DND-41 (cell line): ENCODE data around the gene SLC4A2.

ENCODE experiments used
- ATAC-seq: fragments of 200-7000 bp; cut with Tn5 transposase; 3 replicates; pipeline ENCODE4 v1.9.1; 2021; ENCODE audit warnings: low read depth; ENCODE audit not compliant: insufficient read depth
- DNase-seq: peaks from one replicate; pipeline ENCODE4 v3.0.0-alpha.2; 2020
- H2AFZ ChIP-seq: 2 replicates; pipeline ENCODE4 v1.6.0; 2012; ENCODE audit warnings: low read depth, low read length
- H3K27ac ChIP-seq: 2 replicates; pipeline ENCODE4 v1.5.1; 2012; ENCODE audit warnings: low read length, inconsistent platforms
- H3K27me3 ChIP-seq: fragments of 200-600 bp; sonication (generic); 2 replicates; pipeline ENCODE4 v1.6.0; 2012; ENCODE audit warnings: low read length, mild to moderate bottlenecking, inconsistent platforms; ENCODE audit not compliant: insufficient read depth, poor library complexity
- H3K36me3 ChIP-seq: 2 replicates; pipeline ENCODE4 v1.5.1; 2012; ENCODE audit warnings: low read length, inconsistent platforms; ENCODE audit not compliant: insufficient read depth
- H3K4me1 ChIP-seq: 2 replicates; pipeline ENCODE4 v1.5.1; 2012; ENCODE audit warnings: mild to moderate bottlenecking, low read length; ENCODE audit not compliant: insufficient read depth
- H3K4me2 ChIP-seq: 2 replicates; pipeline ENCODE4 v1.6.0; 2012; ENCODE audit warnings: mild to moderate bottlenecking, moderate library complexity, low read length, inconsistent platforms; ENCODE audit not compliant: insufficient read depth
- H3K4me3 ChIP-seq, 2 experiments: fragments of 200-600 bp in 1 of 2; shearing (Covaris generic) in 1 of 2; 2 replicates each; pipeline ENCODE4 v1.5.1; 2012 to 2016; ENCODE audit warnings: inconsistent platforms in 2 of 2, low read length in 2 of 2, mild to moderate bottlenecking in 2 of 2, low read depth in 1 of 2, moderate library complexity in 1 of 2
- H3K79me2 ChIP-seq: 2 replicates; pipeline ENCODE4 v1.6.0; 2012; ENCODE audit warnings: low read length, inconsistent platforms; ENCODE audit not compliant: insufficient read depth
- H3K9ac ChIP-seq: 2 replicates; pipeline ENCODE4 v1.6.0; 2012; ENCODE audit warnings: low read depth, mild to moderate bottlenecking, inconsistent platforms, low read length, moderate library complexity
- H3K9me3 ChIP-seq: 2 replicates; pipeline ENCODE4 v1.5.1; 2012; ENCODE audit warnings: low read length, moderate library complexity, mild to moderate bottlenecking, inconsistent platforms; ENCODE audit not compliant: insufficient read depth, severe bottlenecking
- H4K20me1 ChIP-seq: 2 replicates; pipeline ENCODE4 v1.6.0; 2012; ENCODE audit warnings: low read length; ENCODE audit not compliant: insufficient read depth
- CTCF ChIP-seq: IDR thresholded peaks from 2 replicates; pipeline ENCODE4 v1.5.1; 2012; ENCODE audit warnings: borderline replicate concordance, low read length, moderate library complexity, mild to moderate bottlenecking; ENCODE audit not compliant: poor library complexity, severe bottlenecking; ENCODE audit errors: extremely low read depth
- EZH2 ChIP-seq: IDR thresholded peaks from 3 replicates; pipeline ENCODE4 v1.6.1; 2012; ENCODE audit warnings: borderline replicate concordance, low read depth, mild to moderate bottlenecking, moderate library complexity, low read length, inconsistent platforms; ENCODE audit not compliant: severe bottlenecking

The SLC4A2 gene

GRCh38 chr7:151120896-151121295, 61.5 kb downstream of the SLC4A2 start:
- DNase-seq: no peak
- H3K9ac ChIP-seq: no peak overlapping the region
- H4K20me1 ChIP-seq: peaks cover 9% of the 10 kb centered on the region
- no peak overlapping the region for H2AFZ ChIP-seq
- no peaks in the 10 kb centered on the region for H3K27me3 ChIP-seq
- ATAC-seq: no peak
- H3K79me2 ChIP-seq: peaks cover 18% of the 10 kb centered on the region
- H3K4me1 ChIP-seq: peaks cover 32% of the 10 kb centered on the region
- H3K9me3 ChIP-seq: no peaks in the 10 kb centered on the region
- H3K4me3 ChIP-seq: no peak overlapping the region
- TF ChIP-seq EZH2 (no peak), CTCF (no peak)
- peaks cover 21% of the 10 kb centered on the region for H3K36me3 ChIP-seq
- H3K27ac ChIP-seq: no peak overlapping the region
- no peak overlapping the region for H3K4me2 ChIP-seq

GRCh38 chr7:151121380-151122170, 62.2 kb downstream of the SLC4A2 start:
- Histone ChIP-seq H3K79me2 (peaks cover 13% of the 10 kb centered on the region), H3K27me3 (no peaks in the 10 kb centered on the region), H4K20me1 (peaks cover 7% of the 10 kb centered on the region), H3K9me3 (no peaks in the 10 kb centered on the region), H3K4me1 (peaks cover 26% of the 10 kb centered on the region), H3K36me3 (peaks cover 21% of the 10 kb centered on the region), H3K9ac (no peak overlapping the region), H2AFZ (no peak overlapping the region), H3K4me3 (no peak overlapping the region), H3K27ac (no peak overlapping the region), H3K4me2 (no peak overlapping the region)
- ATAC-seq (no peak), DNase-seq (no peak)
- TF ChIP-seq EZH2 (no peak), CTCF (no peak)

GRCh38 chr7:151122276-151122675, 62.9 kb downstream of the SLC4A2 start:
- Histone ChIP-seq H2AFZ (no peak overlapping the region), H3K9me3 (no peaks in the 10 kb centered on the region), H3K4me2 (no peak overlapping the region), H3K9ac (no peak overlapping the region), H3K36me3 (peaks cover 21% of the 10 kb centered on the region), H3K79me2 (peaks cover 8% of the 10 kb centered on the region), H3K4me1 (peaks cover 19% of the 10 kb centered on the region), H3K27ac (no peak overlapping the region), H3K27me3 (no peaks in the 10 kb centered on the region), H4K20me1 (peaks cover 7% of the 10 kb centered on the region), H3K4me3 (no peak overlapping the region)
- DNase-seq (no peak), ATAC-seq (no peak)
- TF ChIP-seq CTCF (no peak), EZH2 (no peak)
